ENCODE measurements around the gene METTL13. TPM values are rescaled to one million over a fixed set of nuclear protein-coding genes. Genes with fewer than 3 reads are reported as not detected.

Gene METTL13
- total and polyA plus RNA-seq, 2 donors (not counting 1 experiment from before 2014, with no cell fraction given), result 16.8 to 33.0 TPM

DNA sequence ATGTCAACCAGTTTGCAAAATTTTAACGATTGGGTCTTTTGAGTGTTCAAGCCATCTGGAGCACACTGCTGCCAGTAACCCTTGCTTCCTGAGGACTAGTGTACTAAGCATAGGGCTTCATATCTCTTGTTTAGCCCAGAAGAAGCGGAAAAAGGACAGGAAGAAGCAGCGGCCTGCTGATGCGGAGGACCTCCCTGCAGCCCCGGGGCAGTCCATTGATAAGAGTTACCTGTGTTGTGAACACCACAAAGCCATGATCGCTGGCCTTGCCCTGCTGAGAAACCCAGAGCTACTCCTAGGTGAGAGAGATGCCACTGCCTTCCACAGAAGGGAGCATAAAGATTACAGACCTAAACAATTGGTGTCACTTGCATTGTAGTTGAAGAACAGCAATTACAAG, 8.9 kb downstream of the METTL13 start:
- Histone ChIP-seq H3K4me3 (ENCODE audit: control extremely low read depth in 1 of 5, extremely low read depth in 1 of 5, insufficient read depth in 1 of 5, low read depth in 2 of 5, low read length in 4 of 5) (no peak overlapping the region), H3K36me3 (replicated peaks in 1 of 2; ENCODE audit: control extremely low read depth in 1 of 2, control insufficient read depth in 1 of 2, extremely low read depth in 1 of 2, insufficient read depth in 2 of 2, low read length in 1 of 2) (peaks cover 22 to 96% of the 10 kb centered on the region in 2 experiments), H3K4me1 (ENCODE audit: control insufficient read depth in 2 of 2, insufficient read depth in 2 of 2, low read length in 2 of 2) (no peaks in the 10 kb centered on the region), H3K9ac (ENCODE audit: low read length) (no peak overlapping the region), H4K20me1 (ENCODE audit: control insufficient read depth, insufficient read depth, low read length, poor library complexity, severe bottlenecking) (peaks cover 15% of the 10 kb centered on the region), H3K4me2 (replicated peaks; ENCODE audit: low read depth, low read length, poor library complexity, severe bottlenecking) (no peak overlapping the region), H3K27ac (ENCODE audit: low read length in 2 of 2) (no peak overlapping the region), H2AFZ (ENCODE audit: insufficient read depth, low read depth, low read length, poor library complexity, severe bottlenecking) (no peak overlapping the region), H3K27me3 (replicated peaks in 1 of 4; ENCODE audit: control extremely low read depth in 1 of 4, control insufficient read depth in 3 of 4, insufficient read depth in 4 of 4, low read length in 3 of 4) (no peaks in the 10 kb centered on the region), H3K79me2 (ENCODE audit: control insufficient read depth, insufficient read depth, low read length) (peaks cover 20% of the 10 kb centered on the region), H3K9me3 (ENCODE audit: control extremely low read depth in 1 of 3, control insufficient read depth in 2 of 3, insufficient read depth in 1 of 3, low read length in 2 of 3) (no peaks in the 10 kb centered on the region)
- Mint-ChIP-seq H3K27me3 (no peaks in the 10 kb centered on the region), H3K4me3 (no peak overlapping the region), H3K27ac (no peak overlapping the region), H3K9me3 (ENCODE audit: insufficient read depth) (no peaks in the 10 kb centered on the region), H3K4me1 (peaks cover under 1% of the 10 kb centered on the region)
- ChIA-PET CTCF (no interaction called here), POLR2A (interaction anchor here (0.6 kb wide), 1 partner anchor 47 kb away, joined by 3 read pairs; no protein-coding TSS in a partner anchor)
- no peak for DNase-seq
- WGBS (ENCODE audit: insufficient coverage), result 100% methylated on average over 6 of the region's 6 CpGs
- intact Hi-C loops (cut with micrococcal nuclease), result no loop called here
- TF ChIP-seq EZH2 (IDR thresholded peaks at IDR 0.05; ENCODE audit: borderline replicate concordance, insufficient read depth, low read depth, low read length, poor library complexity, severe bottlenecking), result no peak
- TF ChIP-seq, protein P1, sequence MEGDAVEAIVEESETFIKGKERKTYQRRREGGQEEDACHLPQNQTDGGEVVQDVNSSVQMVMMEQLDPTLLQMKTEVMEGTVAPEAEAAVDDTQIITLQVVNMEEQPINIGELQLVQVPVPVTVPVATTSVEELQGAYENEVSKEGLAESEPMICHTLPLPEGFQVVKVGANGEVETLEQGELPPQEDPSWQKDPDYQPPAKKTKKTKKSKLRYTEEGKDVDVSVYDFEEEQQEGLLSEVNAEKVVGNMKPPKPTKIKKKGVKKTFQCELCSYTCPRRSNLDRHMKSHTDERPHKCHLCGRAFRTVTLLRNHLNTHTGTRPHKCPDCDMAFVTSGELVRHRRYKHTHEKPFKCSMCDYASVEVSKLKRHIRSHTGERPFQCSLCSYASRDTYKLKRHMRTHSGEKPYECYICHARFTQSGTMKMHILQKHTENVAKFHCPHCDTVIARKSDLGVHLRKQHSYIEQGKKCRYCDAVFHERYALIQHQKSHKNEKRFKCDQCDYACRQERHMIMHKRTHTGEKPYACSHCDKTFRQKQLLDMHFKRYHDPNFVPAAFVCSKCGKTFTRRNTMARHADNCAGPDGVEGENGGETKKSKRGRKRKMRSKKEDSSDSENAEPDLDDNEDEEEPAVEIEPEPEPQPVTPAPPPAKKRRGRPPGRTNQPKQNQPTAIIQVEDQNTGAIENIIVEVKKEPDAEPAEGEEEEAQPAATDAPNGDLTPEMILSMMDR (IDR thresholded peaks at IDR 0.05), result no peak
- ATAC-seq (ENCODE audit: low read depth), result no peak

DNA sequence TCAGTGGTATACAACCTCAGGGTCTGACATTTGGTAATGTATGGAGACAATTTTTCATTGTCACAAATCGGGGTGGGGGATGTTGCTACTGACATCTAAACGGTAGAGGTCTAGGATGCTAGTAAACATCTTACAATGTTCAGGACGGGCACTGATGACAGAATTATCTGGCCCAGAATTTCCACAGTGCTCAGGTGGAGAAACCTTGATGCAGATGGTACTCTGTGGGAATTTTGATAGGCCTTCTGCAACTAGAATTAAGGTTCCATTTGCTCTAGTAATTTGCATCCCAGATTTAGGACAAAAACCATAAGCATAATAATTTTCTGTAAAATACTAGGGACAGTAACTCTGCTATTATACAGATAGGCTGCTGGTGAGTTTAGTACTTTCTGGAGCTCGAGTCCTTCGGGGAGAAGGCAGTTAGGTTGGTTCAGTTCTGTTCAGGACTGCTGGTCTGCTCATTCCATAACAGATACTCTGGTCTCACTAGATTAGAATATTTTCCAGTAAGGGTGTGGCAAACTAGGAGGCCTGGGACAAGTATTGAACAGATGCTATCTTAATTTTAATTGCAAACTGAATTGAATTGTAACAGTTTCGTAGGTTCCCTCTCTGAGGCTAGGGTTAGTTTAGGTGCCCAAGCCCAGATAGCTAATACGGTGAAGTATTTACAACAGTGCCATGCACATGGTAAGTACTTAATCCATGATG, 11.4 kb downstream of the METTL13 start:
- POLR2A ChIA-PET, result no interaction called here
- no peak overlapping the region for H3K4me3 Mint-ChIP-seq
- no peaks in the 10 kb centered on the region for H3K27me3 Mint-ChIP-seq
- no peak for TF ChIP-seq EZH2 (IDR thresholded peaks at IDR 0.05; ENCODE audit: borderline replicate concordance, insufficient read depth, low read depth, low read length, poor library complexity, severe bottlenecking)
- TF ChIP-seq, protein P1 (IDR thresholded peaks at IDR 0.05), result no peak
- peaks cover 5% of the 10 kb centered on the region for H3K79me2 ChIP-seq (ENCODE audit: control insufficient read depth, insufficient read depth, low read length)
- H3K36me3 ChIP-seq (replicated peaks in 1 of 2; ENCODE audit: control extremely low read depth in 1 of 2, control insufficient read depth in 1 of 2, extremely low read depth in 1 of 2, insufficient read depth in 2 of 2, low read length in 1 of 2), result peaks cover 22 to 96% of the 10 kb centered on the region in 2 experiments
- H4K20me1 ChIP-seq (ENCODE audit: control insufficient read depth, insufficient read depth, low read length, poor library complexity, severe bottlenecking), result peaks cover 5% of the 10 kb centered on the region
- H3K9me3 ChIP-seq (ENCODE audit: control extremely low read depth in 1 of 3, control insufficient read depth in 2 of 3, insufficient read depth in 1 of 3, low read length in 2 of 3), result no peaks in the 10 kb centered on the region
- H3K4me1 ChIP-seq (ENCODE audit: control insufficient read depth in 2 of 2, insufficient read depth in 2 of 2, low read length in 2 of 2), result no peaks in the 10 kb centered on the region
- H3K9me3 Mint-ChIP-seq (ENCODE audit: insufficient read depth), result no peaks in the 10 kb centered on the region
- intact Hi-C loops (cut with micrococcal nuclease), result no loop called here
- H3K4me3 ChIP-seq (ENCODE audit: control extremely low read depth in 1 of 5, extremely low read depth in 1 of 5, insufficient read depth in 1 of 5, low read depth in 2 of 5, low read length in 4 of 5), result no peak overlapping the region
- H3K27me3 ChIP-seq (replicated peaks in 1 of 4; ENCODE audit: control extremely low read depth in 1 of 4, control insufficient read depth in 3 of 4, insufficient read depth in 4 of 4, low read length in 3 of 4), result no peaks in the 10 kb centered on the region
- H3K9ac ChIP-seq (ENCODE audit: low read length), result no peak overlapping the region
- 95% methylated on average over 4 of the region's 7 CpGs for WGBS (ENCODE audit: insufficient coverage)
- ATAC-seq (ENCODE audit: low read depth), result no peak
- no peak overlapping the region for H2AFZ ChIP-seq (ENCODE audit: insufficient read depth, low read depth, low read length, poor library complexity, severe bottlenecking)
- no peak overlapping the region for H3K27ac ChIP-seq (ENCODE audit: low read length in 2 of 2)
- CTCF ChIA-PET, result interaction anchor here (0.8 kb wide), 1 partner anchor 9 kb away, joined by 3 read pairs; no protein-coding TSS in a partner anchor
- H3K4me2 ChIP-seq (replicated peaks; ENCODE audit: low read depth, low read length, poor library complexity, severe bottlenecking), result no peak overlapping the region
- DNase-seq, result no peak
- H3K27ac Mint-ChIP-seq, result no peak overlapping the region
- no peaks in the 10 kb centered on the region for H3K4me1 Mint-ChIP-seq

All from B cell (primary cell).